Stimulated activated CD4-positive, alpha-beta T cell treated with anti-CD3 and anti-CD28 coated beads, Interleukin-4, amount 100 ng/mL, for 48 hours (primary cell): ENCODE data around the gene PNPT1.
"Not testable (repeated sequence)": the region's sequence is repeated elsewhere in the genome, so short reads cannot be mapped to it uniquely, and the experiment has no call there.

Source experiments
- DNase-seq, 2 donors: peaks; one replicate each; pipeline ENCODE4 v3.0.0-alpha.2; 2020; ENCODE audit warnings: low read depth in 2 of 2

The PNPT1 gene

GRCh38 chr2:55693181-55694125, at the start of gene PNPT1:
Gene PNPT1 (minus strand): TSS chr2:55693844. CDS start chr2:55693823, 21 bp downstream.
- peak; percentile 90 to 94 for DNase-seq

- DNase-seq: no peak
Observed at GRCh38 chr2:55742996-55743395, 49.4 kb upstream of the PNPT1 start.

GRCh38 chr2:55736019-55736536, 42.4 kb upstream of the PNPT1 start:
- not testable (repeated sequence) for DNase-seq

- no peak for DNase-seq
Observed at GRCh38 chr2:55734726-55735125, 41.1 kb upstream of the PNPT1 start.

GRCh38 chr2:55733335-55733734, 39.7 kb upstream of the PNPT1 start:
- DNase-seq: no peak

GRCh38 chr2:55732854-55733253, 39.2 kb upstream of the PNPT1 start:
- no peak for DNase-seq

GRCh38 chr2:55729136-55729685, 35.6 kb upstream of the PNPT1 start:
- DNase-seq: no peak

GRCh38 chr2:55721596-55722215, 28.1 kb upstream of the PNPT1 start:
- DNase-seq: no peak

GRCh38 chr2:55720417-55720816, 26.8 kb upstream of the PNPT1 start:
- DNase-seq: no peak

GRCh38 chr2:55719852-55720251, 26.2 kb upstream of the PNPT1 start:
- DNase-seq: no peak

- peak; percentile 21 to 23 for DNase-seq
Observed at GRCh38 chr2:55718165-55719008, 24.7 kb upstream of the PNPT1 start.

GRCh38 chr2:55715626-55716025, 22.0 kb upstream of the PNPT1 start:
- DNase-seq: no peak

- DNase-seq: not testable (repeated sequence)
Observed at GRCh38 chr2:55715178-55715577, 21.5 kb upstream of the PNPT1 start.

- no peak for DNase-seq
Observed at GRCh38 chr2:55712477-55713060, 18.9 kb upstream of the PNPT1 start.

GRCh38 chr2:55710025-55710424, 16.4 kb upstream of the PNPT1 start:
- no peak for DNase-seq

- DNase-seq: no peak
Observed at GRCh38 chr2:55707751-55708150, 14.1 kb upstream of the PNPT1 start.

- DNase-seq: not testable (repeated sequence)
Observed at GRCh38 chr2:55706258-55706657, 12.6 kb upstream of the PNPT1 start.

- no peak for DNase-seq
Observed at GRCh38 chr2:55705027-55705653, 11.5 kb upstream of the PNPT1 start.

GRCh38 chr2:55703350-55703749, 9.7 kb upstream of the PNPT1 start:
- DNase-seq: no peak

GRCh38 chr2:55692740-55693139, 904 bp downstream of the PNPT1 start:
- not testable (repeated sequence) for DNase-seq

GRCh38 chr2:55672630-55673029, 21.0 kb downstream of the PNPT1 start:
- no peak for DNase-seq
